Neural crest cell (in vitro differentiated cells): ENCODE data around the gene EYS. TPM values are rescaled to one million over a fixed set of nuclear protein-coding genes. Genes with fewer than 3 reads are reported as not detected.

Experiments used
- DNase-seq: peaks from one replicate; pipeline ENCODE4 v3.0.0; 2021; ENCODE audit warnings: low read depth, mixed read lengths, low spot score
- H3K27ac Mint-ChIP-seq: one replicate; pipeline ENCODE4 v1.8.0; 2021; ENCODE audit warnings: mild to moderate bottlenecking, mixed read lengths; ENCODE audit not compliant: unreplicated experiment
- H3K27me3 Mint-ChIP-seq: 2 replicates; pipeline ENCODE4 v1.8.0; 2021; ENCODE audit warnings: low read depth, mild to moderate bottlenecking, mixed read lengths
- H3K36me3 Mint-ChIP-seq: 2 replicates; pipeline ENCODE4 v1.8.0; 2021; ENCODE audit warnings: low read depth, mild to moderate bottlenecking, mixed read lengths
- H3K4me1 Mint-ChIP-seq: 2 replicates; pipeline ENCODE4 v1.8.0; 2021; ENCODE audit warnings: mixed read lengths
- H3K4me3 Mint-ChIP-seq: one replicate; pipeline ENCODE4 v1.8.0; 2021; ENCODE audit warnings: mild to moderate bottlenecking, mixed read lengths
- H3K9me3 Mint-ChIP-seq: 2 replicates; pipeline ENCODE4 v1.8.0; 2021; ENCODE audit warnings: mixed read lengths
- total RNA-seq: library from RNA; stranded (reverse); gene quantifications from 2 replicates; pipeline ENCODE4 v1.2.1, GENCODE V29; 2021
- TF ChIP-seq, protein P1 (sequence below): fragments of 200-600 bp; sonication (generic); conservative IDR thresholded peaks from 2 replicates; pipeline ENCODE4 v1.5.0; 2021; ENCODE audit warnings: antibody characterized with exemption, mild to moderate bottlenecking

EYS gene
- total RNA-seq, 1 donor from 2014 or later, result 0.40 TPM

DNA sequence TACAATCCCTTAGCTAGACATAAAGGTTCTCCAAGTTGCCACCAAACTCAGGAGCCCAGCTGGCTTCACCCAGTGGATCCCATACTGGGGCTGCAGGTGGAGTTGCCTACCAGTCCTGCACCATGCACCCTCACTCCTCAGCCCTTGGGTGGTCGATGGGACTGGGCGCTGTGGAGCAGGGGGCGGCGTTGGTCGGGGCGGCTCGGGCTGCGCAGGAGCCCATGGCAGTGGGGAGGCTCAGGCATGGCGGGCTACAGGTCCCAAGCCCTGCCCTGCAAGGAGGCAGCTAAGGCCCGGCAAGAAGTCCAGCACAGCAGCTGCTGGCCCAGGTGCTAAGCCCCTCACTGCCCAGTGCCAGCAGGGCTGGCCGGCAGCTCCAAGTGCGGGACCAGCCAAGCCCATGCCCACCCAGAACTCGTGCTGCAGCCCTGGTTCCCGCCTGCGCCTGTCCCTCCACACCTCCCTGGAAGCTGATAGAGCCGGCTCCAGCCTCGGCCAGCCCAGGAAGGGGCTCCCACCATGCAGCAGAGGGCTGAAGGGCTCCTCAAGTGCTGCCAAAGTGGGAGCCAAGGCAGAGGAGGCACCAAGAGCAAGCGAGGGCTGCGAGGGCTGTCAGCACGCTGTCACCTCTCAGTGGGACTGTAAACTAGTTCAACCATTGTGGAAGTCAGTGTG is 1159.3 kb downstream of the EYS start:
- Mint-ChIP-seq H3K27ac (no peak overlapping the region), H3K27me3 (no peaks in the 10 kb centered on the region), H3K4me1 (no peaks in the 10 kb centered on the region), H3K9me3 (peaks cover 6% of the 10 kb centered on the region), H3K36me3 (peaks cover 4% of the 10 kb centered on the region), H3K4me3 (no peak overlapping the region)
- no peak for DNase-seq
- TF ChIP-seq, protein P1, sequence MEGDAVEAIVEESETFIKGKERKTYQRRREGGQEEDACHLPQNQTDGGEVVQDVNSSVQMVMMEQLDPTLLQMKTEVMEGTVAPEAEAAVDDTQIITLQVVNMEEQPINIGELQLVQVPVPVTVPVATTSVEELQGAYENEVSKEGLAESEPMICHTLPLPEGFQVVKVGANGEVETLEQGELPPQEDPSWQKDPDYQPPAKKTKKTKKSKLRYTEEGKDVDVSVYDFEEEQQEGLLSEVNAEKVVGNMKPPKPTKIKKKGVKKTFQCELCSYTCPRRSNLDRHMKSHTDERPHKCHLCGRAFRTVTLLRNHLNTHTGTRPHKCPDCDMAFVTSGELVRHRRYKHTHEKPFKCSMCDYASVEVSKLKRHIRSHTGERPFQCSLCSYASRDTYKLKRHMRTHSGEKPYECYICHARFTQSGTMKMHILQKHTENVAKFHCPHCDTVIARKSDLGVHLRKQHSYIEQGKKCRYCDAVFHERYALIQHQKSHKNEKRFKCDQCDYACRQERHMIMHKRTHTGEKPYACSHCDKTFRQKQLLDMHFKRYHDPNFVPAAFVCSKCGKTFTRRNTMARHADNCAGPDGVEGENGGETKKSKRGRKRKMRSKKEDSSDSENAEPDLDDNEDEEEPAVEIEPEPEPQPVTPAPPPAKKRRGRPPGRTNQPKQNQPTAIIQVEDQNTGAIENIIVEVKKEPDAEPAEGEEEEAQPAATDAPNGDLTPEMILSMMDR, result no peak

DNA sequence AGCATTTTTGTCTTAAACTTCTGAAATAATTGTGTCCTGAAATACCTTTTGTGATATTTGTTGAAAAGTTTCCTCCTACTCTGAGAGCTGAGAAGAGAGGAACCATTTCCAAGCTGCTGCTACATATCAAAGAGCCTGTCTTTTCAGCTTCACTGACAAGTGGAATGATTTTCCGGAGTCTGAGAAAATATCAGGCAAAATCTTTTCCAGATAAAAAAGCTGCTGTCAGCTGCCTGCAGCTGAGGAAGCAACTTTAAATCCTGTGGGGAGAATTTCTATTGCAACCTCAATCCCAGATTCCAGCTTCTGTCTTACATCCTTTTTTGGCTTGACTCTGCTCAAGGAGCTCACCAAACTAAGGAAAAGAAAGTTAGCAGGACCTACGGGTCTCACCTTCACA is 1167.1 kb downstream of the EYS start:
- Mint-ChIP-seq H3K4me3 (no peak overlapping the region), H3K9me3 (no peaks in the 10 kb centered on the region), H3K4me1 (no peaks in the 10 kb centered on the region), H3K27me3 (no peaks in the 10 kb centered on the region), H3K27ac (no peak overlapping the region), H3K36me3 (peaks cover 4% of the 10 kb centered on the region)
- no peak for DNase-seq
- TF ChIP-seq, protein P1, result no peak

DNA sequence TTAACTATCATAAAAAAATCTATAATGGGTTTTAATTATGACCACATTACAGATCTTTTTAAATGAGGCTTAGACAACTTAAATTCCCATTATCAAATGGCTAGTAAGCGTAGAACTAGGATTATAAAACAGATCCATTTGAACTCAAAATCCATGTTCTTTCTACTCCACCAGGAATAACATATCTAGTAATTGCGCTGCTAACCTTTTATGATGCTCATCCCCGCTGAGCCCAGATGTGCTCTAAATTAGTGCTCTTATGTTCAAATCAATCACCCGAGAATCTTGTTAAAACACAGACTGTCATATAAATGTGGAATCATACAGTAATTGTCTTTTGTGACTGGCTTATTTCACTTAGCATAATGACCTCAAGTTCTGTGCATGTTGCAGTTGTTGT is 1168.3 kb downstream of the EYS start:
- Mint-ChIP-seq H3K9me3 (no peaks in the 10 kb centered on the region), H3K4me1 (no peaks in the 10 kb centered on the region), H3K27ac (no peak overlapping the region), H3K4me3 (no peak overlapping the region), H3K27me3 (no peaks in the 10 kb centered on the region), H3K36me3 (no peaks in the 10 kb centered on the region)
- TF ChIP-seq, protein P1, result no peak
- no peak for DNase-seq

DNA sequence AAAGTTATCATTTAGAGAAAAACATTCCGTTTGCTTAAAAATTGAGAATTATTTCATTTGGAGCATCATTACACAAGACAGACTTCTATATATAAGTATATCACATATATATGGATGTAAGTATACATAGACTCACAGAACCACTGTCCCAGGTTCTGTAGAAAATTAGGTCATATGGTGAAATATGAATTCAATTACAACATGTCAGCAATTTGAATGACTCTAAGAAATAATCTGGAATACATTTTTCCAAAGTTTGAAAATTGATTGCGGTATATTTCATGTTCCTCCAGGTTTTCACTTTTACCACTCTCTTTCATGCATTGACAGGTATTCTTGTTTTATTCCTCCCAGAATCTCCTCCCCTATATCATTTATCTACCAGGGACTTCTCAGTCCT is 1179.1 kb downstream of the EYS start:
- Mint-ChIP-seq H3K4me3 (no peak overlapping the region), H3K4me1 (no peaks in the 10 kb centered on the region), H3K27ac (no peak overlapping the region), H3K9me3 (peaks cover 7% of the 10 kb centered on the region), H3K27me3 (no peaks in the 10 kb centered on the region), H3K36me3 (no peaks in the 10 kb centered on the region)
- TF ChIP-seq, protein P1, result no peak
- no peak for DNase-seq

DNA sequence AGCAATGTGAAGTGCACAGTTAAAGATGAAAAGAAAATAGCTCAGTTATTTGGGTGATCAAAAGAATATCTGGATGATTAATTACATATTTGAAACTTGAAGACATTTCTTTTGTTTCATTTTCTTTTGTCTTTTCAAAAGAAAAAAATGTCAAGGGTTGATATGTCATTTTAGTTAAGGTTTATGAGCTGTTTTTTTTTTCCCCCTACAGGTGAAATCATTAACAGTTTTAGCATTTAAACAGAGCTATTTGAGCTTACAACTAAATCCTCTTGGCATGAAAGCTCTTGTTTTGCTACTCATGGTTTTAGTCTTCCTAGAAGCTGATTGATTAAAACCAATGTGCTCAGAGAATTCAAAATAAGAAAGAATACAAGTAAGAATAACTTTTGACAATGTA is 1184.2 kb downstream of the EYS start:
- Mint-ChIP-seq H3K27me3 (no peaks in the 10 kb centered on the region), H3K4me3 (no peak overlapping the region), H3K9me3 (peaks cover 3% of the 10 kb centered on the region), H3K36me3 (no peaks in the 10 kb centered on the region), H3K27ac (peak overlapping the region; percentile 9), H3K4me1 (no peaks in the 10 kb centered on the region)
- DNase-seq, result no peak
- TF ChIP-seq, protein P1, result peak; percentile 38
